ENCODE data around the gene ADAM23. TPM values are rescaled to one million over a fixed set of nuclear protein-coding genes. Genes with fewer than 3 reads are reported as not detected.

ADAM23 gene
- total and polyA plus RNA-seq, 2 of the 13 experiments (the other 11 are each of a cell fraction or from before 2014, with no cell fraction given) = 0.04 TPM; not detected in 1

GRCh38 chr2:206452750-206453149 lies 9.4 kb downstream of the ADAM23 start:
- Histone ChIP-seq H3K27ac (ENCODE audit: extremely low read length, insufficient read depth, low read length) (no peak overlapping the region), H4K20me1 (ENCODE audit: insufficient read depth, low read length) (no peaks in the 10 kb centered on the region), H2AFZ (ENCODE audit: low read length) (no peak overlapping the region), H3K9ac (ENCODE audit: insufficient read depth, low read depth, low read length) (no peak overlapping the region), H3K4me3 (replicated peaks in 1 of 3; ENCODE audit: insufficient read depth in 1 of 3, low read depth in 2 of 3, low read length in 3 of 3) (no peak overlapping the region), H3K79me2 (ENCODE audit: insufficient read depth, low read length) (no peaks in the 10 kb centered on the region), H3K27me3 (ENCODE audit: control insufficient read depth in 1 of 2, insufficient read depth in 2 of 2, low read length in 2 of 2) (no peaks in the 10 kb centered on the region), H3K36me3 (replicated peaks in 1 of 2; ENCODE audit: control insufficient read depth in 1 of 2, insufficient read depth in 2 of 2, low read length in 2 of 2) (no peaks in the 10 kb centered on the region), H3K4me2 (ENCODE audit: low read depth, low read length) (no peak overlapping the region), H3K4me1 (ENCODE audit: insufficient read depth, low read length) (no peaks in the 10 kb centered on the region), H3K9me3 (ENCODE audit: low read length) (no peaks in the 10 kb centered on the region)
- in situ Hi-C loops (cut with HindIII; ENCODE audit: extremely low pct_ligation_motif_present, low pct_unique_long_range_greater_than_20kb) (no loop called here), intact Hi-C loops (cut with micrococcal nuclease; ENCODE audit: unreplicated experiment) (no loop called here)
- ATAC-seq (no peak), FAIRE-seq (no peak), DNase-seq (ENCODE audit: low spot score) (no peak)
- ChIA-PET POLR2A (no interaction called here), CTCF (ENCODE audit: low intra/inter-chr PET ratio, low total read pairs) (no interaction called here)
- BruUV-seq (replicated peaks) = no TSS peak
- 6% methylated on average over 3 of the region's 3 CpGs for WGBS (ENCODE audit: low lambda C conversion rate)
- no peak for TF ChIP-seq SP2 (CRISPR knock-in tag; IDR thresholded peaks at IDR 0.05)
- no peak for TF ChIP-seq ZSCAN31 (CRISPR knock-in tag; IDR thresholded peaks at IDR 0.05; ENCODE audit: low read depth)
- no peak for TF ChIP-seq MLLT10 (CRISPR knock-in tag; IDR thresholded peaks at IDR 0.05)
- TF ChIP-seq E2F2 (CRISPR knock-in tag; IDR thresholded peaks at IDR 0.05; ENCODE audit: borderline replicate concordance) = no peak
- no peak for TF ChIP-seq ZNF569 (CRISPR knock-in tag; IDR thresholded peaks at IDR 0.05; ENCODE audit: borderline replicate concordance)
- no peak for TF ChIP-seq ZNF20 (CRISPR knock-in tag; IDR thresholded peaks at IDR 0.05)
- no peak for TF ChIP-seq ZNF407 (CRISPR knock-in tag; IDR thresholded peaks at IDR 0.05; ENCODE audit: not compliant biosample characterization)
- no peak for TF ChIP-seq ZFP36 (IDR thresholded peaks at IDR 0.05; ENCODE audit: borderline replicate concordance, low read depth, low read length, partially characterized antibody)
- TF ChIP-seq E2F5 (CRISPR knock-in tag; conservative IDR thresholded peaks at IDR 0.05) = no peak
- no peak for TF ChIP-seq ZNF550 (CRISPR knock-in tag; IDR thresholded peaks at IDR 0.05; ENCODE audit: borderline replicate concordance)

Data from HepG2 (cell line).